K562 (cell line): ENCODE results near the gene LIN9. TPM values are rescaled to one million over a fixed set of nuclear protein-coding genes. Genes with fewer than 3 reads are reported as not detected.

Experiments
- ATAC-seq: fragments of 200-7000 bp; cut with Tn5 transposase; 3 replicates; pipeline ENCODE4 v1.9.1; 2020; ENCODE audit warnings: moderate library complexity
- BruUV-seq: library from RNA; stranded (reverse); fragments of 400-500 nt; replicated peaks from 2 replicates; lab custom pipeline; 2021; lab: Mats Ljungman, UMichigan
- CTCF ChIA-PET: fragments of 300-600 bp; formaldehyde crosslinking; extraction: SDS; loops from one replicate; lab custom pipeline; 2021; ENCODE audit warnings: low intra/inter-chr PET ratio; lab: Yijun Ruan, JAX
- POLR2A ChIA-PET: fragments of 300-600, 350-650 bp; sonication (Branson Sonifier 250); formaldehyde crosslinking; extraction: SDS; loops from one replicate; lab custom pipeline; 2021; ENCODE audit warnings: antibody characterized with exemption, inconsistent platforms; lab: Yijun Ruan, JAX
- DNase-seq, 4 experiments: peaks; one replicate each; pipeline versions ENCODE4 v3.0.0 to v3.0.0-alpha.2; 2011 to 2018; ENCODE audit warnings: low spot score in 3 of 4, mixed read lengths in 3 of 4; ENCODE audit errors: extremely low read depth in 1 of 4
- FAIRE-seq: peaks from 2 replicates; lab custom pipeline; 2011; peaks lifted over from hg19 to GRCh38; lab: Jason Lieb, UNC
- H2AFZ ChIP-seq: 2 replicates; pipeline ENCODE4 v1.6.0; 2011; ENCODE audit warnings: low read depth, low read length, control low read depth, inconsistent platforms
- H3K27ac ChIP-seq: fragments of 200-600 bp; 3 replicates; pipeline ENCODE4 v1.8.0; 2011; ENCODE audit warnings: low read depth, mild to moderate bottlenecking, control low read depth, inconsistent platforms, low read length, moderate library complexity, mixed read lengths; ENCODE audit errors: extremely low read depth
- H3K27me3 ChIP-seq, 2 experiments: fragments of 300-600 bp in 1 of 2; 2 replicates in 1 of 2; 3 replicates in 1 of 2; pipeline versions ENCODE4 v1.6.0 to v1.8.0; 2011; ENCODE audit warnings: inconsistent platforms in 2 of 2, low read length in 2 of 2, mild to moderate bottlenecking in 1 of 2, mixed read lengths in 1 of 2, moderate library complexity in 1 of 2; ENCODE audit not compliant: control insufficient read depth in 2 of 2, insufficient read depth in 2 of 2
- H3K36me3 ChIP-seq: fragments of 300-600 bp; 3 replicates; pipeline ENCODE4 v1.8.0; 2011; ENCODE audit warnings: mild to moderate bottlenecking, low read length, inconsistent platforms; ENCODE audit not compliant: control insufficient read depth, insufficient read depth
- H3K4me1 ChIP-seq, 2 experiments: fragments of 200-600 bp in 1 of 2; replicated peaks in 1 of 2; 2 replicates in 1 of 2; 3 replicates in 1 of 2; pipeline versions ENCODE4 v1.5.1 to v1.8.0; 2011; ENCODE audit warnings: inconsistent platforms in 2 of 2, low read length in 2 of 2, mild to moderate bottlenecking in 1 of 2, mixed read lengths in 1 of 2, moderate library complexity in 1 of 2; ENCODE audit not compliant: control insufficient read depth in 2 of 2, insufficient read depth in 2 of 2
- H3K4me2 ChIP-seq: 2 replicates; pipeline ENCODE4 v1.6.1; 2011; ENCODE audit warnings: low read length, control low read depth, inconsistent platforms, mixed read lengths; ENCODE audit not compliant: insufficient read depth
- H3K4me3 ChIP-seq: fragments of 200-600 bp; sonication (generic), shearing (Covaris generic); 2 replicates; pipeline ENCODE4 v1.5.1; 2016; ENCODE audit warnings: control low read depth, inconsistent platforms
- H3K79me2 ChIP-seq: fragments of 200-600 bp; 3 replicates; pipeline ENCODE4 v1.8.0; 2011; ENCODE audit warnings: low read length, inconsistent platforms; ENCODE audit not compliant: control insufficient read depth, insufficient read depth
- H3K9ac ChIP-seq, 2 experiments: 2 replicates each; pipeline versions ENCODE4 v1.6.0 to v1.6.1; 2011; ENCODE audit warnings: low read depth in 2 of 2, low read length in 2 of 2, control low read depth in 1 of 2, inconsistent platforms in 1 of 2, mild to moderate bottlenecking in 1 of 2, mixed read lengths in 1 of 2; ENCODE audit not compliant: insufficient read depth in 1 of 2
- H3K9me1 ChIP-seq: one replicate; pipeline ENCODE4 v1.6.0; 2011; ENCODE audit warnings: inconsistent platforms, mild to moderate bottlenecking, low read length, moderate library complexity; ENCODE audit not compliant: control insufficient read depth, insufficient read depth
- H3K9me3 ChIP-seq: replicated peaks from 2 replicates; pipeline ENCODE4 v1.5.1; 2011; ENCODE audit warnings: low read depth, low read length, inconsistent platforms; ENCODE audit not compliant: control insufficient read depth, insufficient read depth
- H4K20me1 ChIP-seq: replicated peaks from 2 replicates; pipeline ENCODE4 v1.6.1; 2011; ENCODE audit warnings: low read length, inconsistent platforms, mixed read lengths; ENCODE audit not compliant: control insufficient read depth, insufficient read depth
- CC2D1A ChIP-seq: fragments of 450-650 bp; IDR thresholded peaks from 2 replicates; pipeline ENCODE4 v1.6.1; 2017; ENCODE audit warnings: mild to moderate bottlenecking
- HMG20A ChIP-seq: fragments of 450-650 bp; formaldehyde crosslinking; conservative IDR thresholded peaks from 2 replicates; pipeline ENCODE4 v1.4.0; 2020; ENCODE audit warnings: mild to moderate bottlenecking, mixed read lengths
- ILK ChIP-seq: fragments of 450-650 bp; IDR thresholded peaks from 2 replicates; pipeline ENCODE4 v1.6.1; 2016; ENCODE audit warnings: missing genetic modification characterization, low read depth, mild to moderate bottlenecking, missing compliant biosample characterization, moderate library complexity, borderline replicate concordance
- SETDB1 ChIP-seq: IDR thresholded peaks from one replicate; pipeline ENCODE4 v1.6.1; 2012; ENCODE audit warnings: low read length, control low read depth, inconsistent platforms
- TEAD4 ChIP-seq, 2 experiments: sonication (generic) in 1 of 2; formaldehyde crosslinking in 1 of 2; IDR thresholded peaks; 2 replicates each; pipeline versions ENCODE4 v1.6.1 to v1.8.0; 2012 to 2022; ENCODE audit warnings: borderline replicate concordance in 1 of 2, inconsistent platforms in 1 of 2, low read length in 1 of 2, mild to moderate bottlenecking in 1 of 2, missing genetic modification reagents in 1 of 2
- ZNF232 ChIP-seq: sonication (generic); formaldehyde crosslinking; IDR thresholded peaks from 2 replicates; pipeline ENCODE4 v1.8.0; 2022; ENCODE audit warnings: mild to moderate bottlenecking, missing genetic modification reagents
- WGBS: fragments of 100-300 bp; shearing (Covaris generic); methylation state at CpG from one replicate; pipeline ENCODE4 v1.1.6; 2016; ENCODE audit warnings: low coverage, mixed read lengths; ENCODE audit not compliant: insufficient coverage; ENCODE audit errors: missing lambda C conversion rate; 5-methylcytosine and 5-hydroxymethylcytosine counted together
- in situ Hi-C: fragments of 300-500 bp; cut with MboI; formaldehyde crosslinking; loops from 4 replicates; pipeline ENCODE4 v1.15.0; 2018; ENCODE audit warnings: inconsistent platforms, mixed read lengths
- intact Hi-C: fragments of 100-400 bp; cut with micrococcal nuclease; formaldehyde crosslinking; loops from 2 replicates; pipeline ENCODE4 v1.14.2; 2022
- polyA plus RNA-seq, 8 experiments: library from polyadenylated mRNA; depleted of rRNA in 4 of 8; stranded (reverse) in 5 of 8; unstranded in 3 of 8; fragments of >200 nt; fragmentation: Nextera tagmentation in 2 of 8; fragmentation: Illumina TruSeq in 1 of 8; extraction: Ambion mirVana in 2 of 8; extraction: Trizol in 1 of 8; gene quantifications; 2 replicates each; pipeline versions ENCODE4 v1.2.1 to v1.2.3, GENCODE V29; 2011 to 2014; ENCODE audit warnings: inconsistent platforms in 1 of 8, missing spikeins in 1 of 8
- total RNA-seq, 7 experiments: library from RNA; depleted of rRNA in 6 of 7; stranded (reverse); fragments of >200 nt in 6 of 7; fragmentation: Illumina TruSeq in 2 of 7; extraction: Trizol in 2 of 7; gene quantifications; 2 replicates each; pipeline versions ENCODE4 v1.2.1 to v1.2.3, GENCODE V29; 2011 to 2021; ENCODE audit warnings: low replicate concordance in 1 of 7
- TF ChIP-seq, protein P1 (sequence below): fragments of 450-650 bp; IDR thresholded peaks from 2 replicates; pipeline ENCODE4 v1.6.1; 2018; ENCODE audit not compliant: partially characterized antibody

The LIN9 gene
- total and polyA plus RNA-seq, 9 of the 15 experiments (the other 6 are each of a cell fraction or from before 2014, with no cell fraction given): 18.8 to 33.0 (median 25.5) TPM

DNA sequence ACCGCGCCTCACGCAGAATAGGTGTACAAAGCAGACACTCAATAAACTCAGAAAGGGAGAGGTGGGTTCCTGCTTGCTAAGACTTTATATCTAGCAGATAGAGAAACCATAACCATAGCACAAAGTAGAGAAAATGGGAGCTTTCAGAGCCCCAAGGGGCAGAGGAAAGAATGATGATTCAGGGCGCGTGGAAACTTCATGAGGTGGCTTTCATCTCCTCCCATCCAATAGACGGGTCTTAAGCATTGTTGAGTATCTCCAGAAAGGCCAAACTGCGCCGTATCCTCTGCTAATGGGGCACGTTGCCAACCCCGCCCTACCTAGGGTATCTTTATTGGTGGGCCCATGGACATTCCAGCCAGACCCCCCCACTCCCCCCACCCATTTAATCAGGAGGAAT, 86.3 kb downstream of the LIN9 start:
- FAIRE-seq (no peak), ATAC-seq (no peak), DNase-seq (no peak)
- Histone ChIP-seq H3K79me2 (no peaks in the 10 kb centered on the region), H3K9me3 (no peaks in the 10 kb centered on the region), H3K27ac (no peak overlapping the region), H3K36me3 (no peaks in the 10 kb centered on the region), H2AFZ (no peak overlapping the region), H3K4me1 (peaks cover 4 to 12% of the 10 kb centered on the region in 2 experiments; a peak in 4 of 5 replicates), H3K4me2 (no peak overlapping the region), H3K27me3 (0 out of 5 replicates have a peak, but pooled peaks cover 0 to 4% of the 10 kb centered on the region in 2 experiments), H3K9me1 (no peaks in the 10 kb centered on the region), H3K4me3 (no peak overlapping the region), H4K20me1 (0 out of 2 replicates have a peak, but pooled peaks cover 4% of the 10 kb centered on the region), H3K9ac (no peak overlapping the region)
- ChIA-PET POLR2A (interaction anchor here (0.8 to 1.0 kb wide), 2 partner anchors 10 to 16 kb away, joined by 3 to 4 read pairs; no protein-coding TSS in a partner anchor), CTCF (no interaction called here)
- in situ Hi-C loops: no loop called here
- intact Hi-C loops: no loop called here
- TF ChIP-seq, protein P1, sequence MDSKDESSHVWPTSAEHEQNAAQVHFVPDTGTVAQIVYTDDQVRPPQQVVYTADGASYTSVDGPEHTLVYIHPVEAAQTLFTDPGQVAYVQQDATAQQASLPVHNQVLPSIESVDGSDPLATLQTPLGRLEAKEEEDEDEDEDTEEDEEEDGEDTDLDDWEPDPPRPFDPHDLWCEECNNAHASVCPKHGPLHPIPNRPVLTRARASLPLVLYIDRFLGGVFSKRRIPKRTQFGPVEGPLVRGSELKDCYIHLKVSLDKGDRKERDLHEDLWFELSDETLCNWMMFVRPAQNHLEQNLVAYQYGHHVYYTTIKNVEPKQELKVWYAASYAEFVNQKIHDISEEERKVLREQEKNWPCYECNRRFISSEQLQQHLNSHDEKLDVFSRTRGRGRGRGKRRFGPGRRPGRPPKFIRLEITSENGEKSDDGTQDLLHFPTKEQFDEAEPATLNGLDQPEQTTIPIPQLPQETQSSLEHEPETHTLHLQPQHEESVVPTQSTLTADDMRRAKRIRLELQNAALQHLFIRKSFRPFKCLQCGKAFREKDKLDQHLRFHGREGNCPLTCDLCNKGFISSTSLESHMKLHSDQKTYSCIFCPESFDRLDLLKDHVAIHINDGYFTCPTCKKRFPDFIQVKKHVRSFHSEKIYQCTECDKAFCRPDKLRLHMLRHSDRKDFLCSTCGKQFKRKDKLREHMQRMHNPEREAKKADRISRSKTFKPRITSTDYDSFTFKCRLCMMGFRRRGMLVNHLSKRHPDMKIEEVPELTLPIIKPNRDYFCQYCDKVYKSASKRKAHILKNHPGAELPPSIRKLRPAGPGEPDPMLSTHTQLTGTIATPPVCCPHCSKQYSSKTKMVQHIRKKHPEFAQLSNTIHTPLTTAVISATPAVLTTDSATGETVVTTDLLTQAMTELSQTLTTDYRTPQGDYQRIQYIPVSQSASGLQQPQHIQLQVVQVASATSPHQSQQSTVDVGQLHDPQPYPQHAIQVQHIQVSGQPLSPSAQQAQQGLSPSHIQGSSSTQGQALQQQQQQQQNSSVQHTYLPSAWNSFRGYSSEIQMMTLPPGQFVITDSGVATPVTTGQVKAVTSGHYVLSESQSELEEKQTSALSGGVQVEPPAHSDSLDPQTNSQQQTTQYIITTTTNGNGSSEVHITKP: no peak
- TF ChIP-seq ZNF232 (no peak), CC2D1A (no peak), HMG20A (CRISPR knock-in tag) (no peak), SETDB1 (no peak), ILK (no peak), TEAD4 (IDR thresholded peaks at IDR 0.05; ENCODE audit: low read length) (no peak), TEAD4 (CRISPR knock-in tag; IDR thresholded peaks at IDR 0.05; ENCODE audit: borderline replicate concordance) (no peak)
- WGBS: 63% methylated on average over 10 of the region's 10 CpGs
- BruUV-seq: no TSS peak
